Neuronal stem cell (in vitro differentiated cells): ENCODE results near the gene TNIK.

Experiments
- DNase-seq: peaks from one replicate; pipeline ENCODE4 v3.0.0-alpha.2; 2013; ENCODE audit warnings: low spot score
- H2AFZ ChIP-seq: one replicate; pipeline ENCODE4 v1.6.1; 2013; ENCODE audit warnings: mild to moderate bottlenecking, low read length, inconsistent platforms
- H2AK5ac ChIP-seq: 2 replicates; pipeline ENCODE4 v1.6.1; 2013; ENCODE audit warnings: low read depth, mild to moderate bottlenecking, inconsistent platforms, low read length, moderate library complexity, mixed read lengths
- H2BK120ac ChIP-seq: 2 replicates; pipeline ENCODE4 v1.6.1; 2013; ENCODE audit warnings: low read depth, mild to moderate bottlenecking, inconsistent platforms, low read length, moderate library complexity, mixed read lengths
- H2BK12ac ChIP-seq: one replicate; pipeline ENCODE4 v1.6.1; 2013; ENCODE audit warnings: low read length, inconsistent platforms
- H2BK15ac ChIP-seq: 2 replicates; pipeline ENCODE4 v1.6.1; 2013; ENCODE audit warnings: mild to moderate bottlenecking, low read length, inconsistent platforms, mixed read lengths
- H2BK5ac ChIP-seq: one replicate; pipeline ENCODE4 v1.6.1; 2013; ENCODE audit warnings: inconsistent platforms, mild to moderate bottlenecking, low read length, moderate library complexity
- H3K14ac ChIP-seq: one replicate; pipeline ENCODE4 v1.6.1; 2013; ENCODE audit warnings: low read length, inconsistent platforms
- H3K18ac ChIP-seq: 2 replicates; pipeline ENCODE4 v1.6.1; 2013; ENCODE audit warnings: low read length, inconsistent platforms
- H3K23ac ChIP-seq: 2 replicates; pipeline ENCODE4 v1.6.1; 2013; ENCODE audit warnings: low read depth, mild to moderate bottlenecking, mixed read lengths, low read length, inconsistent platforms; ENCODE audit not compliant: poor library complexity
- H3K27ac ChIP-seq: replicated peaks from 3 replicates; pipeline ENCODE4 v1.5.1; 2013; ENCODE audit warnings: low read length, inconsistent platforms
- H3K27me3 ChIP-seq, 3 experiments: 2 replicates each; pipeline ENCODE4 v1.6.1; 2013; ENCODE audit warnings: low read length in 3 of 3, mild to moderate bottlenecking in 2 of 3, inconsistent platforms in 1 of 3, low read depth in 1 of 3, mixed read lengths in 1 of 3, moderate library complexity in 1 of 3; ENCODE audit not compliant: control insufficient read depth in 3 of 3, insufficient read depth in 3 of 3
- H3K36me3 ChIP-seq, 2 donors: replicated peaks in 1 of 2; 2 replicates each; pipeline ENCODE4 v1.6.1; 2013; ENCODE audit warnings: low read length in 2 of 2; ENCODE audit not compliant: control insufficient read depth in 2 of 2, insufficient read depth in 2 of 2
- H3K4ac ChIP-seq: 2 replicates; pipeline ENCODE4 v1.6.1; 2013; ENCODE audit warnings: inconsistent platforms, mild to moderate bottlenecking, low read length, moderate library complexity
- H3K4me1 ChIP-seq, 2 donors: 1 replicate in 1 of 2; 2 replicates in 1 of 2; pipeline ENCODE4 v1.6.1; 2013; ENCODE audit warnings: low read length in 2 of 2, low read depth in 1 of 2; ENCODE audit not compliant: control insufficient read depth in 2 of 2, insufficient read depth in 1 of 2
- H3K4me2 ChIP-seq: one replicate; pipeline ENCODE4 v1.6.1; 2013; ENCODE audit warnings: mild to moderate bottlenecking, low read length, inconsistent platforms; ENCODE audit not compliant: insufficient read depth, poor library complexity, severe bottlenecking
- H3K4me3 ChIP-seq, 2 donors: 2 replicates each; pipeline ENCODE4 v1.5.1; 2013; ENCODE audit warnings: low read length in 2 of 2, mild to moderate bottlenecking in 2 of 2, inconsistent platforms in 1 of 2, moderate library complexity in 1 of 2
- H3K79me1 ChIP-seq: one replicate; pipeline ENCODE4 v1.6.1; 2013; ENCODE audit warnings: low read depth, mild to moderate bottlenecking, inconsistent platforms, low read length, moderate library complexity
- H3K9ac ChIP-seq: one replicate; pipeline ENCODE4 v1.6.1; 2013; ENCODE audit warnings: mild to moderate bottlenecking, low read depth, low read length, inconsistent platforms; ENCODE audit not compliant: poor library complexity
- H3K9me3 ChIP-seq, 2 donors: replicated peaks in 1 of 2; 2 replicates each; pipeline versions ENCODE3 to v1.6.1; 2013; ENCODE audit warnings: low read length in 2 of 2, mild to moderate bottlenecking in 2 of 2, inconsistent platforms in 1 of 2, low read depth in 1 of 2, mixed read lengths in 1 of 2, moderate library complexity in 1 of 2; ENCODE audit not compliant: control insufficient read depth in 2 of 2, insufficient read depth in 1 of 2
- H4K8ac ChIP-seq: one replicate; pipeline ENCODE4 v1.6.1; 2013; ENCODE audit warnings: low read depth, mild to moderate bottlenecking, inconsistent platforms, low read length, moderate library complexity
- H4K91ac ChIP-seq: one replicate; pipeline ENCODE4 v1.6.1; 2013; ENCODE audit warnings: low read length, low read depth, mild to moderate bottlenecking, inconsistent platforms; ENCODE audit not compliant: poor library complexity
- WGBS, 2 donors: extraction: QIAGEN DNeasy Blood & Tissue Kit; methylation state at CpG; one replicate each; pipeline ENCODE4 v1.1.7; 2013; ENCODE audit warnings: missing lambda C conversion rate in 2 of 2, mixed read lengths in 1 of 2; ENCODE audit not compliant: insufficient read length in 2 of 2, insufficient replicate concordance in 1 of 2; ENCODE audit errors: extremely low coverage in 2 of 2; 5-methylcytosine and 5-hydroxymethylcytosine counted together

The TNIK gene

DNA sequence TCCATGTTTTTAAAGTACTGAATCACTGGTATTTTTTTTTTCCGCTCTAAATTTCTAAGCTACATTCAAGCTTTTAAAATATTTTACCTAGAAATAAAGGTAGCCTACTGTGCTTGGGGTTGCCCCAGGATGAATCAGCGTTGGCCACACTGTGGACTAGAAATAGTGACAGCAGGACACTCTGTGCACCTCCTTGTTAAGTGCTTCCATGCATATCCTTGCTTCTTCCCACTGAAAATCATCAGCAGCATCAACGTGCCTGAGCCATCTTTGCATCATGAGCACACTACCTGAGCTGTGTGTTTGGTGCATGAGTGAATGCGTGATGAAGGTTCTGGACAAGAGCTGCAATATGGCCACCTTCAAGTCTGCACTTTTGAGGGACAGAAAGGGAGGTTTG, 291.7 kb downstream of the TNIK start:
- Histone ChIP-seq H3K4me3 (no peak overlapping the region), H3K23ac (no peak overlapping the region), H4K8ac (no peak overlapping the region), H3K18ac (no peak overlapping the region), H3K27ac (no peak overlapping the region), H3K14ac (no peak overlapping the region), H3K27me3 (no peaks in the 10 kb centered on the region), H3K79me1 (no peaks in the 10 kb centered on the region), H2BK120ac (no peak overlapping the region), H3K9ac (no peak overlapping the region), H3K4ac (no peak overlapping the region), H3K36me3 (peaks cover 0 to 85% of the 10 kb centered on the region in 2 donors), H2AK5ac (no peak overlapping the region), H2BK5ac (no peak overlapping the region), H3K4me2 (no peak overlapping the region), H3K9me3 (peaks cover 0 to 16% of the 10 kb centered on the region in 2 donors), H3K4me1 (peaks cover 0 to 5% of the 10 kb centered on the region in 2 donors), H2BK12ac (no peak overlapping the region), H2AFZ (no peak overlapping the region), H4K91ac (no peak overlapping the region), H2BK15ac (no peak overlapping the region)
- no CpG with 5 or more reads among the region's 4 CpGs for WGBS, 2 donors
- DNase-seq: no peak

- H3K4ac ChIP-seq: no peak overlapping the region
- H2AK5ac ChIP-seq: no peak overlapping the region
- H3K18ac ChIP-seq: no peak overlapping the region
- H3K9ac ChIP-seq: no peak overlapping the region
- no peak overlapping the region for H2AFZ ChIP-seq
- H3K14ac ChIP-seq: no peak overlapping the region
- no peak overlapping the region for H2BK12ac ChIP-seq
- H3K27ac ChIP-seq: no peak overlapping the region
- H3K27me3 ChIP-seq: no peaks in the 10 kb centered on the region
- no peak overlapping the region for H3K23ac ChIP-seq
- H3K79me1 ChIP-seq: no peaks in the 10 kb centered on the region
- H2BK5ac ChIP-seq: no peak overlapping the region
- peaks cover 0 to 20% of the 10 kb centered on the region in 2 donors for H3K9me3 ChIP-seq
- no CpG with 5 or more reads among the region's 5 CpGs for WGBS, 2 donors
- no peak overlapping the region for H2BK15ac ChIP-seq
- no peak overlapping the region for H4K8ac ChIP-seq
- H3K4me1 ChIP-seq: peaks cover 0 to 4% of the 10 kb centered on the region in 2 donors
- H3K4me2 ChIP-seq: no peak overlapping the region
- no peak overlapping the region for H4K91ac ChIP-seq
- no peak overlapping the region for H3K4me3 ChIP-seq
- no peak for DNase-seq
- H2BK120ac ChIP-seq: no peak overlapping the region
- peaks cover 0 to 86% of the 10 kb centered on the region in 2 donors for H3K36me3 ChIP-seq
Measured at GRCh38 chr3:171168086-171168485, 292.1 kb downstream of the TNIK start.

DNA sequence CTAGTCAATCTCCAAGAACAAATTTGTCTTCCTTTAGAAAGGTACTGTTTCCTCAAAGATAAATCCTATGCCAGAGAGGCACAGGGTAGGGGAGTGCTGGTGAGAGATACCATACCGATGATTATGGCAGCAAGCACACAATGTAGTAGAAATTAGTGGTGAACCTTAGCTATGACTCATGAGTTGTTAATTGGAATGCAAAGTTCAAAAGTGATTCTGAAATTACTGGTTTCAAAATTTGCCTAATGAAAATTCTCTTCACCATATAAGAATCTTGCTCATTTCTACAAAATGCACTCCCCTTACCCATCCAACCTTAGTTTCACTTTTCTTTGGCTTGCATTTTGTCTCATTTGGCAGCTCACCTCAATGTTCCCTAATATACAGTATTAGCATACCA, 294.2 kb downstream of the TNIK start:
- Histone ChIP-seq H3K4me1 (peaks cover 0 to 4% of the 10 kb centered on the region in 2 donors), H2AFZ (no peak overlapping the region), H3K4me2 (no peak overlapping the region), H4K8ac (no peak overlapping the region), H3K18ac (no peak overlapping the region), H4K91ac (no peak overlapping the region), H2AK5ac (no peak overlapping the region), H3K79me1 (no peaks in the 10 kb centered on the region), H3K27me3 (no peaks in the 10 kb centered on the region), H3K4ac (no peak overlapping the region), H3K9me3 (peaks cover 0 to 28% of the 10 kb centered on the region in 2 donors), H3K27ac (no peak overlapping the region), H2BK120ac (no peak overlapping the region), H3K4me3 (no peak overlapping the region), H3K36me3 (peaks cover 0 to 79% of the 10 kb centered on the region in 2 donors), H3K23ac (no peak overlapping the region), H2BK15ac (no peak overlapping the region), H2BK5ac (no peak overlapping the region), H2BK12ac (no peak overlapping the region), H3K9ac (no peak overlapping the region), H3K14ac (no peak overlapping the region)
- no peak for DNase-seq
- WGBS, 2 donors: no CpG with 5 or more reads among the region's 1 CpG

DNA sequence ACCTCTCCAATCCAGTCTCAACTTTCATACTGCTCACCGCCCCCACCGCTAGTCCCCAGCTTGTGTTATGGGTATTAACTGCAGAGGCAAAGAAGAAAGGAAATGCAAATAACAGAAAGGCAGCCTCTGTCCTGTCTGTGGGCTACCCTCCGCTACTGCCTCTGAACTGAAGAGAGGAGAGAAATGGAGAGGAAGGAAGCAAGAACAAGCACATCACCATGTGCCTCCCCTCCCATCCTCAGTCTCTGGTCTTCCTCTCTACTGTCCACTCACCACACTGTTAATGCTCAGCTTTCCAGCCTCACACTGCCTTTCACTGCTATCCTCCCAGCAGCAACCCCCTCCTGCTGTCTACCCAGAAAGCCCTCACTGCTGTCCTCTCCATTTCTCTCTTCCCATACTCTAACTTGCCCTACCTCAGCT, 294.7 kb downstream of the TNIK start:
- H3K14ac ChIP-seq: no peak overlapping the region
- H2BK5ac ChIP-seq: no peak overlapping the region
- H3K27ac ChIP-seq: no peak overlapping the region
- no peak overlapping the region for H4K8ac ChIP-seq
- no peak overlapping the region for H3K23ac ChIP-seq
- H3K4me2 ChIP-seq: no peak overlapping the region
- H2BK15ac ChIP-seq: no peak overlapping the region
- H3K4me3 ChIP-seq: no peak overlapping the region
- H3K36me3 ChIP-seq: peaks cover 0 to 82% of the 10 kb centered on the region in 2 donors
- no peak overlapping the region for H2BK12ac ChIP-seq
- H3K9ac ChIP-seq: no peak overlapping the region
- peaks cover 0 to 4% of the 10 kb centered on the region in 2 donors for H3K4me1 ChIP-seq
- no peak overlapping the region for H2AK5ac ChIP-seq
- H3K79me1 ChIP-seq: no peaks in the 10 kb centered on the region
- H4K91ac ChIP-seq: no peak overlapping the region
- peaks cover 0 to 28% of the 10 kb centered on the region in 2 donors for H3K9me3 ChIP-seq
- H3K4ac ChIP-seq: no peak overlapping the region
- H2BK120ac ChIP-seq: no peak overlapping the region
- H3K18ac ChIP-seq: no peak overlapping the region
- WGBS, 2 donors: no CpG with 5 or more reads among the region's 3 CpGs
- DNase-seq: no peak
- H2AFZ ChIP-seq: no peak overlapping the region
- no peaks in the 10 kb centered on the region for H3K27me3 ChIP-seq
